K562 (cell line): Measurements from ENCODE around the gene RIMBP3C.

Source experiments
- BCLAF1 ChIP-seq, 2 experiments: fragments of 450-650 bp in 1 of 2; IDR thresholded peaks; 2 replicates each; pipeline ENCODE4 v1.6.1; 2011 to 2017; ENCODE audit warnings: low read depth in 2 of 2, antibody characterized with exemption in 1 of 2, borderline replicate concordance in 1 of 2, low read length in 1 of 2, mild to moderate bottlenecking in 1 of 2, mixed read lengths in 1 of 2; ENCODE audit not compliant: control insufficient read depth in 1 of 2
- CTCF ChIP-seq, 3 experiments: IDR thresholded peaks in 2 of 3; conservative IDR thresholded peaks in 1 of 3; 2 replicates each; pipeline ENCODE4 v1.5.1; 2011 to 2012; ENCODE audit warnings: low read length in 3 of 3, mild to moderate bottlenecking in 3 of 3, control low read depth in 2 of 3, improper control_type of control experiment in 1 of 3, inconsistent platforms in 1 of 3, low read depth in 1 of 3, mixed read lengths in 1 of 3, moderate library complexity in 1 of 3; ENCODE audit not compliant: insufficient read depth in 2 of 3
- GTF2F1 ChIP-seq: IDR thresholded peaks from 2 replicates; pipeline ENCODE4 v1.6.1; 2011; ENCODE audit warnings: low read depth, low read length, improper control_type of control experiment
- HDAC2 ChIP-seq: fragments of 450-650 bp; IDR thresholded peaks from 2 replicates; pipeline ENCODE4 v1.6.1; 2016; ENCODE audit warnings: mild to moderate bottlenecking
- MAFF ChIP-seq: IDR thresholded peaks from 2 replicates; pipeline ENCODE4 v1.6.1; 2012; ENCODE audit warnings: low read length, improper control_type of control experiment
- NR2C2 ChIP-seq, 2 experiments: fragments of 200-800 bp in 1 of 2; sonication (Bioruptor generic) in 1 of 2; sonication (generic) in 1 of 2; formaldehyde crosslinking in 1 of 2; IDR thresholded peaks; 2 replicates each; pipeline versions ENCODE4 v1.6.1 to v1.8.0; 2016 to 2022; ENCODE audit warnings: mild to moderate bottlenecking in 1 of 2, missing compliant biosample characterization in 1 of 2, missing genetic modification characterization in 1 of 2, missing genetic modification reagents in 1 of 2
- POLR2A ChIP-seq: fragments of 450-650 bp; conservative IDR thresholded peaks from 2 replicates; pipeline ENCODE4 v1.6.1; 2016
- RAD21 ChIP-seq, 2 experiments: fragments of 250-450 bp in 1 of 2; fragments of 450-650 bp in 1 of 2; sonication (Bioruptor Pico) in 1 of 2; formaldehyde crosslinking in 1 of 2; IDR thresholded peaks in 1 of 2; conservative IDR thresholded peaks in 1 of 2; 2 replicates each; pipeline versions ENCODE4 v1.4.0 to v1.8.0; 2020 to 2022; ENCODE audit warnings: mild to moderate bottlenecking in 2 of 2, moderate library complexity in 1 of 2
- RERE ChIP-seq: sonication (generic); formaldehyde crosslinking; IDR thresholded peaks from 2 replicates; pipeline ENCODE4 v1.8.0; 2023; ENCODE audit warnings: missing genetic modification reagents, mild to moderate bottlenecking, borderline replicate concordance
- REST ChIP-seq, 2 experiments: fragments of 450-650 bp; formaldehyde crosslinking in 1 of 2; IDR thresholded peaks; 2 replicates each; pipeline versions ENCODE4 v1.4.0 to v1.6.1; 2014 to 2020; ENCODE audit warnings: mild to moderate bottlenecking in 2 of 2, borderline replicate concordance in 1 of 2, low read depth in 1 of 2
- ZNF24 ChIP-seq: fragments of 450-650 bp; IDR thresholded peaks from 2 replicates; pipeline ENCODE4 v1.6.1; 2016
- ZNF3 ChIP-seq: fragments of 250-450 bp; sonication (Bioruptor Pico); IDR thresholded peaks from 2 replicates; pipeline ENCODE4 v1.5.0; 2021; ENCODE audit warnings: mild to moderate bottlenecking, moderate library complexity
- ZNF449 ChIP-seq: fragments of 250-450 bp; sonication (Bioruptor Pico); IDR thresholded peaks from 2 replicates; pipeline ENCODE4 v1.8.0; 2022; ENCODE audit warnings: moderate library complexity, mild to moderate bottlenecking, inconsistent platforms

GRCh38 chr22:21571679-21572078 lies 20.4 kb upstream of the RIMBP3C start:
- TF ChIP-seq GTF2F1, result no peak
- no peak for TF ChIP-seq ZNF3 (CRISPR knock-in tag)
- TF ChIP-seq ZNF449 (CRISPR knock-in tag), result no peak
- no peak for TF ChIP-seq CTCF (IDR thresholded peaks at IDR 0.05 in 2 of 3, conservative IDR thresholded peaks at IDR 0.05 in 1 of 3; ENCODE audit: insufficient read depth in 2 of 3, low read depth in 1 of 3, low read length in 3 of 3)
- TF ChIP-seq RERE (CRISPR knock-in tag), result no peak
- no peak for TF ChIP-seq HDAC2
- no peak for TF ChIP-seq MAFF
- TF ChIP-seq POLR2A, result no peak
- no peak for TF ChIP-seq ZNF24
- no peak for TF ChIP-seq REST (IDR thresholded peaks at IDR 0.05; ENCODE audit: borderline replicate concordance)
- TF ChIP-seq REST (CRISPR knock-in tag; IDR thresholded peaks at IDR 0.05; ENCODE audit: low read depth), result no peak
- TF ChIP-seq RAD21 (CRISPR knock-in tag; conservative IDR thresholded peaks at IDR 0.05 in 1 of 2, IDR thresholded peaks at IDR 0.05 in 1 of 2), result no peak
- TF ChIP-seq NR2C2 (CRISPR knock-in tag; IDR thresholded peaks at IDR 0.05), result no peak
- no peak for TF ChIP-seq NR2C2 (tag; IDR thresholded peaks at IDR 0.05)
- no peak for TF ChIP-seq BCLAF1 (IDR thresholded peaks at IDR 0.05; ENCODE audit: borderline replicate concordance in 1 of 2, control insufficient read depth in 1 of 2, low read depth in 2 of 2, low read length in 1 of 2)
